ENCODE data around the gene ST7L.
A peak's percentile ranks its signal among the peaks of the same experiment; 100 is the strongest.

Gene ST7L

DNA sequence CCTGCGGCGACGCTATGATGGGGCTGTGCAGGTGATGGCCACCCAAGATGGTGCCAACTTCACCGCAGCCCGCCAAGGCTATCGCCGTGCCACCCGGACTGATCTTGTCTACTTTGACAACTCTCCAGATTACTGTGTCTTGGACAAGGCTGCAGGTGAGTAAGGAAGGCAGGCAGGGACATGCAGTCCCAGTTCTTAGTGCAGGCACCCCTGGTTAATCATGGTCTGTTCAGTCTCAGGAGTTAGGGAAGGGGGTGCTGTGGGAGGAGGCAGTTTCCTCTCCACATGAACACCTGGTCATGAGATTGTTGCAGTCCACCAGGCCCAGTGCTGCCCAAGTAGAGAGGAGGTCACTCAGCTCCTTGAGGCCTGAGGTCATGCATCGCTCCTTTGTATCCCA, 101.7 kb downstream of the ST7L start:
- no peak overlapping the region for H3K4me3 ChIP-seq (ENCODE audit: low read depth, low read length)

- no peak overlapping the region for H3K4me3 ChIP-seq (ENCODE audit: low read depth, low read length)
Measured at GRCh38 chr1:112516141-112516540, 102.8 kb downstream of the ST7L start.

- H3K4me3 ChIP-seq (ENCODE audit: low read depth, low read length) = no peak overlapping the region
Measured at GRCh38 chr1:112515311-112516009, 103.5 kb downstream of the ST7L start.

- H3K4me3 ChIP-seq (ENCODE audit: low read depth, low read length) = no peak overlapping the region
Measured at GRCh38 chr1:112514901-112515300, 104.0 kb downstream of the ST7L start.

GRCh38 chr1:112513112-112513870, 105.7 kb downstream of the ST7L start:
- no peak overlapping the region for H3K4me3 ChIP-seq (ENCODE audit: low read depth, low read length)

DNA sequence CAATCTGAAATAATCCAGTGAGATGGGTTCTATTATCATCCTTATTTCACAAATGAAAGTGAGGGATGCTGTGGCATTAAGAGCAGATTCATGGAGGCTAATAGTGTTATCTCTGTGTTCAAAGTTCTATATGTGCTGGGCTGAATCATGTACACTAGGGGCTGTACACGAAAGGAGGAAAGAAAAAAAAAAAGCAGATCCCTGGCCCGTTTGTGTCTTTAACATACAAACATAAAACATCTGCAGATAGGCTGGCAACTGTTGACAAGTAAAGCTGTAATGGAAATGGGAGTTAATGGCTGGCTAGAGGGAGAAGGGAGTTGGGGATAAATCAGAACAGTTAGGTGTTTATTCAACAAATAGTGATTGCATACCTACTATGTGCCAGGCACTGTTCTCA, 107.0 kb downstream of the ST7L start:
- no peak overlapping the region for H3K4me3 ChIP-seq (ENCODE audit: low read depth, low read length)

- H3K4me3 ChIP-seq (ENCODE audit: low read depth, low read length) = no peak overlapping the region
Measured at GRCh38 chr1:112510340-112510739, 108.6 kb downstream of the ST7L start.

GRCh38 chr1:112509660-112510178, 109.2 kb downstream of the ST7L start:
- H3K4me3 ChIP-seq (ENCODE audit: low read depth, low read length) = peak overlapping the region; percentile 56

- peak overlapping the region; percentile 56 for H3K4me3 ChIP-seq (ENCODE audit: low read depth, low read length)
Measured at GRCh38 chr1:112509005-112509659, 109.8 kb downstream of the ST7L start.

DNA sequence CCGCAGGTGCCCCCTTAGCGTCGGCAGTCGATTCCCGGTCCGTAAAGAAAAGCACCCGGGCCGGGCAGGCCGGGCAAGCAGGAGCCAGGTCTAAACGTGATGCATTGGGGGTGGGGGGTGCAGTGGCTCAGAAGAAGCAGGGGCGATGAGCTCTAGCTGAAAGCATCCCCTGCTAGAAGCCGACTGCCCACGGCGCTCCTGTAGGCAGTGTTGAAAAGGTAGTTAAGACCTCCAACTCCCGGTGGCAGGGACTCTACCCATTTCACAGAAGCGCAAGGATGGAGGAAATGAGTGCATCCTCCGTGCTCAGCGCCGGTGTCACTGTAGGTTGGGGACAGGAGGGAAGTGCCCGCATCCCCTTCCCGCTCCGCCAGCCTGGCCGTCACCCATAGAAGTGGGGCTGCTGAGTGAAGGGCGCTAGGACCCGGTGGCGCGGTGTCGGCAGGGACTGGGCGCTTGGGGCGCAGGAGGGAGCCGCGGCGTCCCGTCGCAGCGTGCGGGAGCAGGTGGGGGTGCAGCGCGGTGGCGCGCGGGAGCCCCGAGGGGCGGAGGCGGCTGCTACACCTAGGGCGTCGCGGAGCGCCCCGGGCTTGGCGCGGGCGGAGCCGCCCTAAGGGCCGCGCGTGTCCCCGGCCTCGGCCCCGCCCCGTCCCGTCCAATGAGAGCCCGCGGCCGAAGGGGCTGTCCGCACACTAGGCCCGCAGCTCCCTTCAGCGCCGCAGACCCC, 110.5 kb downstream of the ST7L start, which contains the start of gene WNT2B:
Gene WNT2B, plus strand, starts transcription at position 688 of the 727 bp plus-strand sequence. CDS start 298 bp downstream, outside the sequence.
- H3K4me3 ChIP-seq (ENCODE audit: low read depth, low read length) = peak within 1 kb of the TSS; percentile 56

DNA sequence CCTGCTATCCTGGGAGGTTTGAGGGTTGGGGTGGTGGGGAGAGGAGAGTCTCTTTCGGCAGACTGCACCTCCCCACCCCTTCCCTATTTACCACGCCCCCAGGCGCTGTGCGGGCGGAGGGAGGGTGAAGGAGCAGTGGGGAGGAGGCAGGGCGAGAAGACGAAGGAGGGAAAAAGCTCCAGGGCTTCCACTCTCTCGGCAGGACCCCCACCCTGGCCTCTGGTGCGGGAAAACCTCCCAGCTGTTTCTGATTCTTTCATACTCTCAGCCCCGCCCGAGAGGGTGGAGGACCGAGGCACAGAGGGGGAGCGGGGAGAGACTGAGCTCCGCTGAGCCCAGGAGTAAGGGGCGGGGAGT, 111.0 kb downstream of the ST7L start:
- peak overlapping the region; percentile 56 for H3K4me3 ChIP-seq (ENCODE audit: low read depth, low read length)

DNA sequence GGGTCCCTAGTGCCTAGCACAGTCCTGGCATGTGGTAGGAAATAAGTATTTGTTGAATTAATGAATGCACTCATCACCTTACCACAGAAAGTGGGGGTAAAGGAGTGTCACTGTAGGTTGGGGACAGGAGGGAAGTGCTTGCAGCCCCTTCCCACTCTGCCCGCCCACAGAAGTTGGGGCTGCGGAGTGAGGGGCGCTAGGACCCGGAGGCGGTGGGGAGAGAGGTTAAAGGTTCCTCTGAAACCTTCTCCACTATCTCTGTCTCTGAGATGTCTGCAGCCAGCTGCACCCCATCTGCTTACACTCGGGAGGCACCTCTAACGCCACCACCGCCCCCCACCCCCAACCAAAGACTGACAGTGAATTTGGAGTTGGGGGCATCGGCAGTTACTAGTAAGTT, 111.6 kb downstream of the ST7L start:
- peak overlapping the region; percentile 56 for H3K4me3 ChIP-seq (ENCODE audit: low read depth, low read length)

DNA sequence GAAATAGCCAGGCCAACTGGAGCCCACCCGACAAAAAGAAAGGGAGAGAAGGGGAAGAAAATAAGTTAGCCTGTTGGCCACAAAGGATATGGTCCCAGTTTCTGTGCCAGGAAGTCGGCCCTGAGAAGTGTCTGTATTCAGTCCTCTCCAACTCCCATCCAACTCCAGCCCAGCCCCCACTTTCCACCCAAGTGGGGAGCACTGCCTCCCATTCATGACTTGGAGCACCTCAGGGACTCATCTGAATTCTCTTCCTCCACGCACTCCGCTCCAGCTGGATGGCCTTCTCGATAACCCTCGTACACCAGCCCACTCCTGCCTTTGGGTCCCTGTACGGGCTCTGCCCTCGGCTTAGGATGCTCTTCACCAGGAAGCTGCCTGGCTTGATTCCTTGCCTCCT, 112.2 kb downstream of the ST7L start:
- H3K4me3 ChIP-seq (ENCODE audit: low read depth, low read length) = no peak overlapping the region

- H3K4me3 ChIP-seq (ENCODE audit: low read depth, low read length) = no peak overlapping the region
Measured at GRCh38 chr1:112506306-112506705, 112.6 kb downstream of the ST7L start.

- H3K4me3 ChIP-seq (ENCODE audit: low read depth, low read length) = no peak overlapping the region
Measured at GRCh38 chr1:112505878-112506277, 113.1 kb downstream of the ST7L start.

DNA sequence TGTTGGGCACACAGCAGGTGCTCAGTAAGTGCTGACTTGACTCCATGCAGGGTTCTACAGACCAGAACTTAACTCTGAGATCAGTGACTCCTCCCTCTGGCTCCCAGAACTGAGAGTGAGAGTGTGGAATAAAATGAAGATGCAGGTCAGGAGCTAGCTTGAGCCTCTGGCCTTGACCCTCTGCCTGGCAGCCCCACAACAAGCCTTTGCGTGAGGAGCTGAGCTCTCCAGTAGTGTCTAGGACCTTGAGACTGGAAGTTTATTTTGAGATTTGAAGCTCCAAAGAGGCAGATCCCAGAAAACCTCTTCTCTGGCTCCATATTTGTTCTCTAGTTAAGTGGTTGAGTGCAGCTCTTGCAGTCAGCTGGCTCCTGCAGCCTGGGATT, 113.5 kb downstream of the ST7L start:
- H3K4me3 ChIP-seq (ENCODE audit: low read depth, low read length) = no peak overlapping the region

GRCh38 chr1:112504661-112505399, 114.1 kb downstream of the ST7L start:
- H3K4me3 ChIP-seq (ENCODE audit: low read depth, low read length) = no peak overlapping the region

DNA sequence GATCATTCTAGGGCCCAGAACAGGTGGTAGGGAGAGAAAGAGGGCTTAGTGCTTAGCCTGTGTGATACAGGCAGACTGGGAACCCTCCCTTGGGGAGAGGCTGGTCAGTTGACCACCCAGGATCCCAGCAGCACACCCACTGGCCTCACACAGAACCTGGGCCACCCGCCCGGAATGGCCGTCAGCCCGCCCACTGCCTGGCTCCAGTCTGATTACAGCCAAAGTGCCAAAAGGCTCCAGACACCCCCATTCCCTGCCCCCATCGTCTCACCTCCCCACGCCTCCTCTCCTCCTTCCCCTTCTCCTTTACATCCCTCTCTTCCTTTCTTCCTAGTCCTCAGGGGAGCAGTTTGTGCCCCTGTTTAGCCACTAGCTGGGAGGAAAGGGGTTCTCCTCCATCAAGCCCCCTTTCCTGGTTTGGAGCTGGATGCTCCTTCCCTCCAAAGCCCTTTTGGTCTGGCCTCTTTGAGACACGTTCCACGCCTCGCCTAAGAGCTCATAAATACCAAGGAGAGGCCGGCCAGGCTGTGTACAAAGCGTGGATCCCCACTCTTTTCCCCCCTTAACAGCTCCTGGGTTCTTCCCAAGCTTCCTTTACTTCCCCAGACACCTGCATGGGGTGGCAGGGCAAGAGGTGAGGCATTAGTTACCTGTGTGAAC, 114.8 kb downstream of the ST7L start:
- H3K4me3 ChIP-seq (ENCODE audit: low read depth, low read length) = no peak overlapping the region

DNA sequence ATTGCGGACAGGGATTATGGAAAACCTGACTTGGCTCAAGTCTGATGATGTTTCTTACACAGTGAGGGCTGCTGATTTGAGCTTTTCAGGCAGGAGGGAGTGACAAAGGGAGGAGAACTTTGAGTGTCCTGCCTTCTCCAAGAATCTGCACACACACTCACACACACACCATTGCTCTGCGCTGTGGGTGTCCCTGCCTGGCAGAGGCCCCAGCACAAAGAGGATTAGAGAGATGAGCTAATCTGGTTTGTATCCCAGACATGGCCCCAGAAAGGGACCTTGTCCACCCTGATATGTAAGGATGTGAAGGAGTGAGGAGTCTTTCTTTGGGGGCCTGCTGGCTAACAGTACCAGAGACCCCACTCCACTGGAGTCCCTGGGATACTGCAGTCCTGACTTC, 116.1 kb downstream of the ST7L start:
- no peak overlapping the region for H3K4me3 ChIP-seq (ENCODE audit: low read depth, low read length)

All from iPS-11a (cell line).